Frontal cortex (tissue), 4 donors: ENCODE measurements around the gene OR10H1. TPM values are rescaled to one million over a fixed set of nuclear protein-coding genes. Genes with fewer than 3 reads are reported as not detected.
"Not testable (repeated sequence)": the region's sequence is repeated elsewhere in the genome, so short reads cannot be mapped to it uniquely, and the experiment has no call there.

Experiments used
- DNase-seq, 2 donors: peaks; one replicate each; pipeline ENCODE4 v3.0.0; 2012; ENCODE audit warnings: low spot score in 2 of 2
- FAIRE-seq: peaks from 2 replicates; lab custom pipeline; 2012; peaks lifted over from hg19 to GRCh38; lab: Jason Lieb, UNC
- total RNA-seq: library from RNA; depleted of rRNA; stranded (reverse); fragments of >200 nt; gene quantifications from one replicate; pipeline ENCODE4 v1.2.3, GENCODE V29; 2014
- donor health status: control.
- donor health status: control.
- donor health status: control.

OR10H1 gene
- total RNA-seq, 1 donor from 2014 or later = not detected

GRCh38 chr19:15776991-15777970, 38.2 kb downstream of the OR10H1 start:
- no peak for FAIRE-seq

GRCh38 chr19:15776264-15776663, 39.2 kb downstream of the OR10H1 start:
- DNase-seq (no peak), FAIRE-seq (no peak)

More at GRCh38 chr19:15776991-15777970, 38.2 kb downstream of the OR10H1 start:
- no peak for DNase-seq

GRCh38 chr19:15775249-15775648, 40.2 kb downstream of the OR10H1 start:
- no peak for FAIRE-seq

GRCh38 chr19:15774159-15774558, 41.3 kb downstream of the OR10H1 start:
- not testable (repeated sequence) for FAIRE-seq, DNase-seq

More at GRCh38 chr19:15775249-15775648, 40.2 kb downstream of the OR10H1 start:
- DNase-seq = no peak

- DNase-seq = no peak
- no peak for FAIRE-seq
These were observed 45.9 kb downstream of the OR10H1 start for GRCh38 chr19:15769586-15769985.

- DNase-seq (no peak), FAIRE-seq (no peak)
These were observed 55.4 kb downstream of the OR10H1 start for GRCh38 chr19:15759962-15760565.

GRCh38 chr19:15758379-15758778, 57.1 kb downstream of the OR10H1 start:
- no peak for DNase-seq

More at GRCh38 chr19:15758379-15758778, 57.1 kb downstream of the OR10H1 start:
- no peak for FAIRE-seq

Other genes with a start within 250 kb of the OR10H1 start
- gene CYP4F8, start 200.4 kb downstream of the OR10H1 start, total RNA-seq = not detected
- not detected for gene CYP4F3, start 174.8 kb downstream of the OR10H1 start, total RNA-seq
- 0.41 TPM for gene CYP4F12, start 142.6 kb downstream of the OR10H1 start, total RNA-seq
- gene OR10H2, start 87.6 kb downstream of the OR10H1 start, total RNA-seq = not detected
- not detected for gene OR10H3, start 77.7 kb downstream of the OR10H1 start, total RNA-seq
- gene OR10H5, start 28.0 kb downstream of the OR10H1 start, total RNA-seq = under 0.01 TPM
- not detected for gene CYP4F2, start 82.4 kb upstream of the OR10H1 start, total RNA-seq
- gene CYP4F11, start 118.9 kb upstream of the OR10H1 start, total RNA-seq = not detected
- not detected for gene OR10H4, start 133.3 kb upstream of the OR10H1 start, total RNA-seq